NCI-H524 treated with DMSO at 0.1 percent for 48 hours (cell line): ENCODE data around the gene SCYL1.

Experiments used
- DNase-seq: peaks from one replicate; lab custom pipeline; 2025; lab: John Stamatoyannopoulos, UW

The SCYL1 gene

GRCh38 chr11:65493367-65494176, 31.3 kb upstream of the SCYL1 start:
- DNase-seq, result no peak

GRCh38 chr11:65496304-65497140, 28.4 kb upstream of the SCYL1 start:
- no peak for DNase-seq

GRCh38 chr11:65497141-65498041, 27.5 kb upstream of the SCYL1 start:
- peak; percentile 84 for DNase-seq

- no peak for DNase-seq
These were observed 26.7 kb upstream of the SCYL1 start for GRCh38 chr11:65498042-65498726.

GRCh38 chr11:65498727-65498976, 26.2 kb upstream of the SCYL1 start:
- no peak for DNase-seq

- DNase-seq, result peak; percentile 73
These were observed 25.7 kb upstream of the SCYL1 start, which contains the start of gene MALAT1 for GRCh38 chr11:65498977-65499712. Gene MALAT1 (plus strand): TSS chr11:65499045.

- no peak for DNase-seq
These were observed 25.0 kb upstream of the SCYL1 start for GRCh38 chr11:65499713-65500386.

GRCh38 chr11:65500387-65501185, 24.3 kb upstream of the SCYL1 start:
- DNase-seq, result no peak

- DNase-seq, result no peak
These were observed 23.8 kb upstream of the SCYL1 start for GRCh38 chr11:65501186-65501471.

GRCh38 chr11:65501472-65502273, 23.2 kb upstream of the SCYL1 start:
- DNase-seq, result no peak

- DNase-seq, result no peak
These were observed 22.7 kb upstream of the SCYL1 start for GRCh38 chr11:65502274-65502554.

GRCh38 chr11:65502555-65503367, 22.1 kb upstream of the SCYL1 start:
- DNase-seq, result no peak

GRCh38 chr11:65503368-65503948, 21.4 kb upstream of the SCYL1 start:
- no peak for DNase-seq

GRCh38 chr11:65503949-65504673, 20.8 kb upstream of the SCYL1 start:
- DNase-seq, result no peak

- DNase-seq, result no peak
These were observed 20.0 kb upstream of the SCYL1 start for GRCh38 chr11:65504674-65505465.

GRCh38 chr11:65505466-65506289, 19.2 kb upstream of the SCYL1 start:
- DNase-seq, result no peak
